ENCODE data around the gene NBEAL2. TPM values are rescaled to one million over a fixed set of nuclear protein-coding genes. Genes with fewer than 3 reads are reported as not detected.

Gene NBEAL2
- polyA plus RNA-seq, 3 donors, result 10.4 to 622 (median 17.3) TPM

- intact Hi-C loops (cut with micrococcal nuclease), result no loop called here
- Histone ChIP-seq H3K27me3 (ENCODE audit: control insufficient read depth in 2 of 2, insufficient read depth in 2 of 2, low read length in 2 of 2) (no peaks in the 10 kb centered on the region), H3K9me3 (replicated peaks in 1 of 2; ENCODE audit: control insufficient read depth in 1 of 2, insufficient read depth in 1 of 2, low read length in 2 of 2) (no peaks in the 10 kb centered on the region), H3K4me2 (replicated peaks; ENCODE audit: extremely low read depth, low read length, poor library complexity, severe bottlenecking) (no peak overlapping the region), H4K20me1 (ENCODE audit: insufficient read depth, low read length) (peaks cover 94% of the 10 kb centered on the region), H3K4me1 (ENCODE audit: control insufficient read depth in 1 of 2, insufficient read depth in 2 of 2, low read length in 2 of 2) (peaks cover 46 to 48% of the 10 kb centered on the region in 2 donors), H3K4me3 (replicated peaks in 1 of 3; ENCODE audit: low read depth in 2 of 3, low read length in 3 of 3) (no peak overlapping the region), H3K79me2 (ENCODE audit: insufficient read depth, low read length) (peaks cover 97% of the 10 kb centered on the region), H3K27ac (ENCODE audit: low read depth in 1 of 2, low read length in 2 of 2) (peak overlapping the region in 1 of 2 donors; percentile 21), H3K36me3 (replicated peaks in 1 of 2; ENCODE audit: control insufficient read depth in 1 of 2, insufficient read depth in 2 of 2, low read length in 2 of 2) (peaks cover 24 to 69% of the 10 kb centered on the region in 2 donors), H2AFZ (ENCODE audit: insufficient read depth, low read depth, low read length, poor library complexity, severe bottlenecking) (no peak overlapping the region), H3K9ac (ENCODE audit: insufficient read depth, low read length, poor library complexity, severe bottlenecking) (no peak overlapping the region)
- Mint-ChIP-seq H3K27ac (peak overlapping the region in 3 of 7 donors; percentile 48 to 82 (median 55)), H3K27me3 (ENCODE audit: low read depth in 3 of 3) (no peaks in the 10 kb centered on the region), H3K9me3 (no peaks in the 10 kb centered on the region), H3K36me3 (peaks cover 66 to 82% of the 10 kb centered on the region in 2 donors), H3K4me1 (peaks cover 75% of the 10 kb centered on the region), H3K4me3 (no peak overlapping the region)
- WGBS (ENCODE audit: insufficient coverage), result 98% methylated on average over 7 of the region's 12 CpGs
- no peak for DNase-seq
- no peak for TF ChIP-seq CTCF (IDR thresholded peaks at IDR 0.05)
Measured at GRCh38 chr3:46943237-46944187, 36.0 kb upstream of the NBEAL2 start.

GRCh38 chr3:46944191-46944590, 35.3 kb upstream of the NBEAL2 start:
- H3K36me3 ChIP-seq (replicated peaks in 1 of 2; ENCODE audit: control insufficient read depth in 1 of 2, insufficient read depth in 2 of 2, low read length in 2 of 2), result peaks cover 24 to 69% of the 10 kb centered on the region in 2 donors
- no peak overlapping the region for H3K4me2 ChIP-seq (replicated peaks; ENCODE audit: extremely low read depth, low read length, poor library complexity, severe bottlenecking)
- H3K9me3 Mint-ChIP-seq, result no peaks in the 10 kb centered on the region
- DNase-seq, result no peak
- peaks cover 97% of the 10 kb centered on the region for H4K20me1 ChIP-seq (ENCODE audit: insufficient read depth, low read length)
- H3K4me1 ChIP-seq (ENCODE audit: control insufficient read depth in 1 of 2, insufficient read depth in 2 of 2, low read length in 2 of 2), result peaks cover 46 to 48% of the 10 kb centered on the region in 2 donors
- WGBS (ENCODE audit: insufficient coverage), result 98% methylated on average over 8 of the region's 8 CpGs
- peaks cover 64 to 76% of the 10 kb centered on the region in 2 donors for H3K36me3 Mint-ChIP-seq
- TF ChIP-seq CTCF (IDR thresholded peaks at IDR 0.05), result no peak
- H3K9ac ChIP-seq (ENCODE audit: insufficient read depth, low read length, poor library complexity, severe bottlenecking), result no peak overlapping the region
- H3K27ac Mint-ChIP-seq, result peak overlapping the region in 2 of 7 donors; percentile 52 to 98
- no peak overlapping the region for H3K4me3 ChIP-seq (replicated peaks in 1 of 3; ENCODE audit: low read depth in 2 of 3, low read length in 3 of 3)
- H3K4me3 Mint-ChIP-seq, result no peak overlapping the region
- intact Hi-C loops (cut with micrococcal nuclease), result no loop called here
- no peak overlapping the region for H3K27ac ChIP-seq (ENCODE audit: low read depth in 1 of 2, low read length in 2 of 2)
- H2AFZ ChIP-seq (ENCODE audit: insufficient read depth, low read depth, low read length, poor library complexity, severe bottlenecking), result no peak overlapping the region
- H3K79me2 ChIP-seq (ENCODE audit: insufficient read depth, low read length), result peaks cover 97% of the 10 kb centered on the region
- no peaks in the 10 kb centered on the region for H3K9me3 ChIP-seq (replicated peaks in 1 of 2; ENCODE audit: control insufficient read depth in 1 of 2, insufficient read depth in 1 of 2, low read length in 2 of 2)
- H3K27me3 ChIP-seq (ENCODE audit: control insufficient read depth in 2 of 2, insufficient read depth in 2 of 2, low read length in 2 of 2), result no peaks in the 10 kb centered on the region
- H3K4me1 Mint-ChIP-seq, result peaks cover 75% of the 10 kb centered on the region
- no peaks in the 10 kb centered on the region for H3K27me3 Mint-ChIP-seq (ENCODE audit: low read depth in 3 of 3)

All from CD14-positive monocyte (primary cell).